K562 (cell line): ENCODE results near the gene ZNF669. TPM values are rescaled to one million over a fixed set of nuclear protein-coding genes. Genes with fewer than 3 reads are reported as not detected.

Experiments
- ATAC-seq: fragments of 200-7000 bp; cut with Tn5 transposase; 3 replicates; pipeline ENCODE4 v1.9.1; 2020; ENCODE audit warnings: moderate library complexity
- BruUV-seq: library from RNA; stranded (reverse); fragments of 400-500 nt; replicated peaks from 2 replicates; lab custom pipeline; 2021; lab: Mats Ljungman, UMichigan
- CTCF ChIA-PET: fragments of 300-600 bp; formaldehyde crosslinking; extraction: SDS; loops from one replicate; lab custom pipeline; 2021; ENCODE audit warnings: low intra/inter-chr PET ratio; lab: Yijun Ruan, JAX
- POLR2A ChIA-PET: fragments of 300-600, 350-650 bp; sonication (Branson Sonifier 250); formaldehyde crosslinking; extraction: SDS; loops from one replicate; lab custom pipeline; 2021; ENCODE audit warnings: antibody characterized with exemption, inconsistent platforms; lab: Yijun Ruan, JAX
- DNase-seq, 4 experiments: peaks; one replicate each; pipeline versions ENCODE4 v3.0.0 to v3.0.0-alpha.2; 2011 to 2018; ENCODE audit warnings: low spot score in 3 of 4, mixed read lengths in 3 of 4; ENCODE audit errors: extremely low read depth in 1 of 4
- FAIRE-seq: peaks from 2 replicates; lab custom pipeline; 2011; peaks lifted over from hg19 to GRCh38; lab: Jason Lieb, UNC
- H2AFZ ChIP-seq: 2 replicates; pipeline ENCODE4 v1.6.0; 2011; ENCODE audit warnings: low read depth, low read length, control low read depth, inconsistent platforms
- H3K27ac ChIP-seq: fragments of 200-600 bp; 3 replicates; pipeline ENCODE4 v1.8.0; 2011; ENCODE audit warnings: low read depth, mild to moderate bottlenecking, control low read depth, inconsistent platforms, low read length, moderate library complexity, mixed read lengths; ENCODE audit errors: extremely low read depth
- H3K27me3 ChIP-seq, 2 experiments: fragments of 300-600 bp in 1 of 2; 2 replicates in 1 of 2; 3 replicates in 1 of 2; pipeline versions ENCODE4 v1.6.0 to v1.8.0; 2011; ENCODE audit warnings: inconsistent platforms in 2 of 2, low read length in 2 of 2, mild to moderate bottlenecking in 1 of 2, mixed read lengths in 1 of 2, moderate library complexity in 1 of 2; ENCODE audit not compliant: control insufficient read depth in 2 of 2, insufficient read depth in 2 of 2
- H3K36me3 ChIP-seq: fragments of 300-600 bp; 3 replicates; pipeline ENCODE4 v1.8.0; 2011; ENCODE audit warnings: mild to moderate bottlenecking, low read length, inconsistent platforms; ENCODE audit not compliant: control insufficient read depth, insufficient read depth
- H3K4me1 ChIP-seq, 2 experiments: fragments of 200-600 bp in 1 of 2; replicated peaks in 1 of 2; 2 replicates in 1 of 2; 3 replicates in 1 of 2; pipeline versions ENCODE4 v1.5.1 to v1.8.0; 2011; ENCODE audit warnings: inconsistent platforms in 2 of 2, low read length in 2 of 2, mild to moderate bottlenecking in 1 of 2, mixed read lengths in 1 of 2, moderate library complexity in 1 of 2; ENCODE audit not compliant: control insufficient read depth in 2 of 2, insufficient read depth in 2 of 2
- H3K4me2 ChIP-seq: 2 replicates; pipeline ENCODE4 v1.6.1; 2011; ENCODE audit warnings: low read length, control low read depth, inconsistent platforms, mixed read lengths; ENCODE audit not compliant: insufficient read depth
- H3K4me3 ChIP-seq: fragments of 200-600 bp; sonication (generic), shearing (Covaris generic); 2 replicates; pipeline ENCODE4 v1.5.1; 2016; ENCODE audit warnings: control low read depth, inconsistent platforms
- H3K79me2 ChIP-seq: fragments of 200-600 bp; 3 replicates; pipeline ENCODE4 v1.8.0; 2011; ENCODE audit warnings: low read length, inconsistent platforms; ENCODE audit not compliant: control insufficient read depth, insufficient read depth
- H3K9ac ChIP-seq, 2 experiments: 2 replicates each; pipeline versions ENCODE4 v1.6.0 to v1.6.1; 2011; ENCODE audit warnings: low read depth in 2 of 2, low read length in 2 of 2, control low read depth in 1 of 2, inconsistent platforms in 1 of 2, mild to moderate bottlenecking in 1 of 2, mixed read lengths in 1 of 2; ENCODE audit not compliant: insufficient read depth in 1 of 2
- H3K9me1 ChIP-seq: one replicate; pipeline ENCODE4 v1.6.0; 2011; ENCODE audit warnings: inconsistent platforms, mild to moderate bottlenecking, low read length, moderate library complexity; ENCODE audit not compliant: control insufficient read depth, insufficient read depth
- H3K9me3 ChIP-seq: replicated peaks from 2 replicates; pipeline ENCODE4 v1.5.1; 2011; ENCODE audit warnings: low read depth, low read length, inconsistent platforms; ENCODE audit not compliant: control insufficient read depth, insufficient read depth
- H4K20me1 ChIP-seq: replicated peaks from 2 replicates; pipeline ENCODE4 v1.6.1; 2011; ENCODE audit warnings: low read length, inconsistent platforms, mixed read lengths; ENCODE audit not compliant: control insufficient read depth, insufficient read depth
- FOXP1 ChIP-seq: sonication (generic); formaldehyde crosslinking; IDR thresholded peaks from 2 replicates; pipeline ENCODE4 v1.8.0; 2022; ENCODE audit warnings: mild to moderate bottlenecking, missing genetic modification reagents
- PHF8 ChIP-seq: fragments of 200-600 bp; sonication (generic); IDR thresholded peaks from 2 replicates; pipeline ENCODE4 v1.6.1; 2012; ENCODE audit warnings: mixed run types, mild to moderate bottlenecking, inconsistent platforms, low read length, moderate library complexity, borderline replicate concordance
- ZFP1 ChIP-seq: fragments of 450-650 bp; formaldehyde crosslinking; IDR thresholded peaks from 2 replicates; pipeline ENCODE4 v1.4.0; 2020; ENCODE audit warnings: mild to moderate bottlenecking, mixed read lengths
- ZNF764 ChIP-seq: fragments of 250-450 bp; sonication (Bioruptor Pico); IDR thresholded peaks from 2 replicates; pipeline ENCODE4 v1.4.0; 2020; ENCODE audit warnings: low read depth, mild to moderate bottlenecking, moderate library complexity
- ZNF830 ChIP-seq: fragments of 250-450 bp; sonication (Bioruptor Pico); IDR thresholded peaks from 2 replicates; pipeline ENCODE4 v1.5.0; 2021; ENCODE audit warnings: mild to moderate bottlenecking
- WGBS: fragments of 100-300 bp; shearing (Covaris generic); methylation state at CpG from one replicate; pipeline ENCODE4 v1.1.6; 2016; ENCODE audit warnings: low coverage, mixed read lengths; ENCODE audit not compliant: insufficient coverage; ENCODE audit errors: missing lambda C conversion rate; 5-methylcytosine and 5-hydroxymethylcytosine counted together
- in situ Hi-C: fragments of 300-500 bp; cut with MboI; formaldehyde crosslinking; loops from 4 replicates; pipeline ENCODE4 v1.15.0; 2018; ENCODE audit warnings: inconsistent platforms, mixed read lengths
- intact Hi-C: fragments of 100-400 bp; cut with micrococcal nuclease; formaldehyde crosslinking; loops from 2 replicates; pipeline ENCODE4 v1.14.2; 2022
- polyA plus RNA-seq, 8 experiments: library from polyadenylated mRNA; depleted of rRNA in 4 of 8; stranded (reverse) in 5 of 8; unstranded in 3 of 8; fragments of >200 nt; fragmentation: Nextera tagmentation in 2 of 8; fragmentation: Illumina TruSeq in 1 of 8; extraction: Ambion mirVana in 2 of 8; extraction: Trizol in 1 of 8; gene quantifications; 2 replicates each; pipeline versions ENCODE4 v1.2.1 to v1.2.3, GENCODE V29; 2011 to 2014; ENCODE audit warnings: inconsistent platforms in 1 of 8, missing spikeins in 1 of 8
- total RNA-seq, 7 experiments: library from RNA; depleted of rRNA in 6 of 7; stranded (reverse); fragments of >200 nt in 6 of 7; fragmentation: Illumina TruSeq in 2 of 7; extraction: Trizol in 2 of 7; gene quantifications; 2 replicates each; pipeline versions ENCODE4 v1.2.1 to v1.2.3, GENCODE V29; 2011 to 2021; ENCODE audit warnings: low replicate concordance in 1 of 7
- TF ChIP-seq, protein P1 (sequence below): sonication (generic); formaldehyde crosslinking; IDR thresholded peaks from 2 replicates; pipeline ENCODE4 v1.8.1; 2023; ENCODE audit warnings: mild to moderate bottlenecking, missing genetic modification reagents
- TF ChIP-seq, protein P2 (sequence below): sonication (generic); formaldehyde crosslinking; IDR thresholded peaks from 2 replicates; pipeline ENCODE4 v1.8.0; 2023; ENCODE audit warnings: mild to moderate bottlenecking, missing genetic modification reagents
- TF ChIP-seq, protein P3 (sequence below): fragments of 200-800 bp; sonication (Bioruptor generic); IDR thresholded peaks from 2 replicates; pipeline ENCODE4 v1.6.1; 2016; ENCODE audit warnings: missing genetic modification characterization, missing compliant biosample characterization

The ZNF669 gene
- total and polyA plus RNA-seq, 9 of the 15 experiments (the other 6 are each of a cell fraction or from before 2014, with no cell fraction given), result 5.3 to 18.3 (median 10.2) TPM

DNA sequence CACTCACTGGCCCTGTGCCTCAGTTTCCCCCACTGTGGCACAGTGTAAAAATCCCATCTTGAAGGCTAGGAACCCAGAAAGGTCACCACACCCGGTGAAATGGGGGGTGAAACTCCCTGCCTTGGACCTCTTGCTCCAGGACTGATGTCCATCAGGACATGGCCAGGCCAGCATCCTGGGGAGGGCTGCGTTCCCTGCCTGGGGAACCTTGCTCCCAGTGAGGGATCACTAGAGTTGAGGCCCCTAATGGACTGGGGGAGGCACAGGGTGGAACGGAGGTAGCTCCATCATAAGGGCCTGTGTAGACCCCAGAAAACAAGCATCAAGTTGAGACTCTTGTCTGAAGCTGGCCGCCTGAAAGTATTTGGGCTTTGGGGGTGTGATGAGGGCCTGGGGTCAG, 15.2 kb downstream of the ZNF669 start (continued):
- TF ChIP-seq, protein P1, sequence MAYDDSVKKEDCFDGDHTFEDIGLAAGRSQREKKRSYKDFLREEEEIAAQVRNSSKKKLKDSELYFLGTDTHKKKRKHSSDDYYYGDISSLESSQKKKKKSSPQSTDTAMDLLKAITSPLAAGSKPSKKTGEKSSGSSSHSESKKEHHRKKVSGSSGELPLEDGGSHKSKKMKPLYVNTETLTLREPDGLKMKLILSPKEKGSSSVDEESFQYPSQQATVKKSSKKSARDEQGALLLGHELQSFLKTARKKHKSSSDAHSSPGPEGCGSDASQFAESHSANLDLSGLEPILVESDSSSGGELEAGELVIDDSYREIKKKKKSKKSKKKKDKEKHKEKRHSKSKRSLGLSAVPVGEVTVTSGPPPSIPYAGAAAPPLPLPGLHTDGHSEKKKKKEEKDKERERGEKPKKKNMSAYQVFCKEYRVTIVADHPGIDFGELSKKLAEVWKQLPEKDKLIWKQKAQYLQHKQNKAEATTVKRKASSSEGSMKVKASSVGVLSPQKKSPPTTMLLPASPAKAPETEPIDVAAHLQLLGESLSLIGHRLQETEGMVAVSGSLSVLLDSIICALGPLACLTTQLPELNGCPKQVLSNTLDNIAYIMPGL (CRISPR knock-in tag), result no peak
- no peak for TF ChIP-seq ZNF830
- TF ChIP-seq FOXP1 (CRISPR knock-in tag), result no peak

DNA sequence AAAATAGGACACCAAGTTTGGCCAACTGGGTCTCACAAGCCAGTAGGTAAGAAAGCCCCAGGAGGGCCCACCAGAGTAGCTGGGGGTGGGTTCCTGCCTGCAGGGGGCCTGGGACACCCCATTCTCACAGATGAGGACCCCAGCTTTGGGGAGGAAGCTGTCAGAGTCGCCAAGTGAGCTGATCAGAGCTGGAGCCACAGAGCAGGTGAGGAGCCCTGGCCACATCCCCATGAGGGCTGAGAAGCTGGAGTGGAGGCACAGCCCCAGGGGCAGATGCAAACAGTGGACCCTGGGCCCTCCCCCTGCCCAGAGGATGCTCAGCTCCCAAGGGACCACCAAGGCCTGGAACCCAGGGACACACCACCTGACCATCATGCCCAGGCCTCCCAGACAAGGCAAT, 16.9 kb downstream of the ZNF669 start:
- Histone ChIP-seq H3K79me2 (no peaks in the 10 kb centered on the region), H3K27ac (no peak overlapping the region), H3K4me2 (no peak overlapping the region), H3K9me3 (no peaks in the 10 kb centered on the region), H3K36me3 (no peaks in the 10 kb centered on the region), H3K9me1 (no peaks in the 10 kb centered on the region), H2AFZ (no peak overlapping the region), H3K4me3 (no peak overlapping the region), H3K4me1 (peaks cover 0 to 20% of the 10 kb centered on the region in 2 experiments; a peak in 2 of 5 replicates), H3K27me3 (peaks cover 0 to 26% of the 10 kb centered on the region in 2 experiments; a peak in 3 of 5 replicates), H4K20me1 (no peaks in the 10 kb centered on the region), H3K9ac (no peak overlapping the region)
- POLR2A ChIA-PET, result no interaction called here
- ATAC-seq, result peak; percentile 24; the same call in 2 of the 3 replicates
- in situ Hi-C loops, result no loop called here
- intact Hi-C loops, result no loop called here
- WGBS, result 0% methylated on average over 1 of the region's 1 CpG
- no TSS peak for BruUV-seq
- TF ChIP-seq ZNF764 (CRISPR knock-in tag) (no peak), PHF8 (no peak), ZFP1 (CRISPR knock-in tag) (no peak)
- TF ChIP-seq, protein P2, sequence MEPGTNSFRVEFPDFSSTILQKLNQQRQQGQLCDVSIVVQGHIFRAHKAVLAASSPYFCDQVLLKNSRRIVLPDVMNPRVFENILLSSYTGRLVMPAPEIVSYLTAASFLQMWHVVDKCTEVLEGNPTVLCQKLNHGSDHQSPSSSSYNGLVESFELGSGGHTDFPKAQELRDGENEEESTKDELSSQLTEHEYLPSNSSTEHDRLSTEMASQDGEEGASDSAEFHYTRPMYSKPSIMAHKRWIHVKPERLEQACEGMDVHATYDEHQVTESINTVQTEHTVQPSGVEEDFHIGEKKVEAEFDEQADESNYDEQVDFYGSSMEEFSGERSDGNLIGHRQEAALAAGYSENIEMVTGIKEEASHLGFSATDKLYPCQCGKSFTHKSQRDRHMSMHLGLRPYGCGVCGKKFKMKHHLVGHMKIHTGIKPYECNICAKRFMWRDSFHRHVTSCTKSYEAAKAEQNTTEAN, result no peak
- TF ChIP-seq, protein P3, sequence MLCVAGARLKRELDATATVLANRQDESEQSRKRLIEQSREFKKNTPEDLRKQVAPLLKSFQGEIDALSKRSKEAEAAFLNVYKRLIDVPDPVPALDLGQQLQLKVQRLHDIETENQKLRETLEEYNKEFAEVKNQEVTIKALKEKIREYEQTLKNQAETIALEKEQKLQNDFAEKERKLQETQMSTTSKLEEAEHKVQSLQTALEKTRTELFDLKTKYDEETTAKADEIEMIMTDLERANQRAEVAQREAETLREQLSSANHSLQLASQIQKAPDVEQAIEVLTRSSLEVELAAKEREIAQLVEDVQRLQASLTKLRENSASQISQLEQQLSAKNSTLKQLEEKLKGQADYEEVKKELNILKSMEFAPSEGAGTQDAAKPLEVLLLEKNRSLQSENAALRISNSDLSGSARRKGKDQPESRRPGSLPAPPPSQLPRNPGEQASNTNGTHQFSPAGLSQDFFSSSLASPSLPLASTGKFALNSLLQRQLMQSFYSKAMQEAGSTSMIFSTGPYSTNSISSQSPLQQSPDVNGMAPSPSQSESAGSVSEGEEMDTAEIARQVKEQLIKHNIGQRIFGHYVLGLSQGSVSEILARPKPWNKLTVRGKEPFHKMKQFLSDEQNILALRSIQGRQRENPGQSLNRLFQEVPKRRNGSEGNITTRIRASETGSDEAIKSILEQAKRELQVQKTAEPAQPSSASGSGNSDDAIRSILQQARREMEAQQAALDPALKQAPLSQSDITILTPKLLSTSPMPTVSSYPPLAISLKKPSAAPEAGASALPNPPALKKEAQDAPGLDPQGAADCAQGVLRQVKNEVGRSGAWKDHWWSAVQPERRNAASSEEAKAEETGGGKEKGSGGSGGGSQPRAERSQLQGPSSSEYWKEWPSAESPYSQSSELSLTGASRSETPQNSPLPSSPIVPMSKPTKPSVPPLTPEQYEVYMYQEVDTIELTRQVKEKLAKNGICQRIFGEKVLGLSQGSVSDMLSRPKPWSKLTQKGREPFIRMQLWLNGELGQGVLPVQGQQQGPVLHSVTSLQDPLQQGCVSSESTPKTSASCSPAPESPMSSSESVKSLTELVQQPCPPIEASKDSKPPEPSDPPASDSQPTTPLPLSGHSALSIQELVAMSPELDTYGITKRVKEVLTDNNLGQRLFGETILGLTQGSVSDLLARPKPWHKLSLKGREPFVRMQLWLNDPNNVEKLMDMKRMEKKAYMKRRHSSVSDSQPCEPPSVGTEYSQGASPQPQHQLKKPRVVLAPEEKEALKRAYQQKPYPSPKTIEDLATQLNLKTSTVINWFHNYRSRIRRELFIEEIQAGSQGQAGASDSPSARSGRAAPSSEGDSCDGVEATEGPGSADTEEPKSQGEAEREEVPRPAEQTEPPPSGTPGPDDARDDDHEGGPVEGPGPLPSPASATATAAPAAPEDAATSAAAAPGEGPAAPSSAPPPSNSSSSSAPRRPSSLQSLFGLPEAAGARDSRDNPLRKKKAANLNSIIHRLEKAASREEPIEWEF (CRISPR knock-in tag), result no peak
- no peak for DNase-seq
- CTCF ChIA-PET, result no interaction called here
- FAIRE-seq, result no peak
